Measurements from ENCODE around the gene TAS2R20.

Gene TAS2R20

DNA sequence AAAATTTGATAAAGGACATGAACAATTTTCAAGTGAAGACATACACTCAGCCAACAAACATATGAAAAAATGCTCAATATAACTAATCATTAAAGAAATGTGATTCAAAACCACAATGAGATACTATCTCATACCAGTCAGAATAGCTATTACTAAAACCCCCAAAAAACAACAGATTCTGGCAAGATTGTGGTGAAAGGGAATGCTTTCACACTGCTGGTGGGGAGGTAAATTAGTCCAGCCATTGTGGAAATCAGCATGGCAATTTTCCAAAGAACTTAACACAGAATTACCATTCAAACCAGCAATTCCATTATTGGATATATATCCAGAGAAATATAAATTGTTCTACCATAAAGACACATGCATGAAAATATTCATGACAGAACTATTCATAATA, 40.4 kb downstream of the TAS2R20 start:
- no peak for DNase-seq

DNA sequence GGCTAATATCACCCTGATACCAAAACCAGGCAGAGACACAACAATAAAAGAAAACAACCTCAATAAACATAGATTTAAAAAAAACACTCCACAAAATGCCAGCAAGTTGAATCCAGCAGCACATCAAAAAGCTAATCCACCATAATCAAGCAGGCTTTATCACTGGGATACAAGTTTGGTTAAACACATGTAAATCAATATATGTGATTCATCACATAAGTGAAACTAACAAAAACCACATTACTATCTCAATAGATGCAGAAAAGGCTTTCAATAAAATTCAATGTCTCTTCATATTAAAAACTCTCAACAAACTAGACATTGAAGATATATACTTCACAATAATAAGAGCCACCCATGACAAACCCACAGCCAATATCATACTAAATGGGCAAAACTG, 42.0 kb downstream of the TAS2R20 start:
- DNase-seq, result no peak

DNA sequence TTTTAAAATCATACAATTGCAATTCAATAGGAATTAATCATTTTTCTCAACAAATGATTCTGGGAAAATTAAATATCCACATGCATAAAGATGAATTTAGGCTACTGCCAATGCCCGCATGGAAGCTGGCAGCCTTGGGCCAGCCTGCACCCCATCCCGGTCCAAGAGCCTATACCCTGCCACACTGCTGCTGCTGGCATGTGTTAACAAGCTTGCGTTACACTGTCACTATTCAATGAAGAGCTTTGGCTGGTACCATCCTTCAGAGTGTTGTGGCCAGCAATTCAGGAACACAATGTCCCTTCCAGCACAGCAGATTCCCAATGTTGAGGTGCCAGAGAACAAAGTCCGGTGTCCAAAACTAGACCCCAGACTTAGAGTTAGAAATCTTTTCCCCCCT, 45.5 kb downstream of the TAS2R20 start:
- DNase-seq, result no peak
